Kidney epithelial cell (primary cell): Measurements from ENCODE around the gene LRRC7. TPM values are rescaled to one million over a fixed set of nuclear protein-coding genes. Genes with fewer than 3 reads are reported as not detected.

Experiments
- DNase-seq: peaks from one replicate; pipeline ENCODE4 v3.0.0-alpha.2; 2010; ENCODE audit warnings: low read depth
- H3K27me3 ChIP-seq: 2 replicates; pipeline ENCODE4 v1.6.0; 2011; ENCODE audit warnings: low read length; ENCODE audit not compliant: control insufficient read depth, insufficient read depth
- H3K36me3 ChIP-seq: 2 replicates; pipeline ENCODE4 v1.5.1; 2011; ENCODE audit warnings: low read length; ENCODE audit not compliant: control insufficient read depth, insufficient read depth
- H3K4me3 ChIP-seq: 2 replicates; pipeline ENCODE4 v1.5.1; 2011; ENCODE audit warnings: low read depth, mild to moderate bottlenecking, control low read depth, low read length
- CTCF ChIP-seq: IDR thresholded peaks from 2 replicates; pipeline ENCODE4 v1.5.1; 2011; ENCODE audit warnings: mild to moderate bottlenecking, moderate library complexity, low read length, control low read depth, inconsistent platforms; ENCODE audit not compliant: insufficient read depth, poor library complexity, severe bottlenecking
- total RNA-seq: library from RNA; depleted of rRNA; stranded (reverse); fragments of >200 nt; gene quantifications from 2 replicates; pipeline ENCODE4 v1.2.3, GENCODE V29; 2015

The LRRC7 gene
- total RNA-seq, 1 donor from 2014 or later, result 0.04 TPM

- H3K27me3 ChIP-seq, result no peaks in the 10 kb centered on the region
- no peak for TF ChIP-seq CTCF
- no peak overlapping the region for H3K4me3 ChIP-seq
- no peak for DNase-seq
- H3K36me3 ChIP-seq, result no peaks in the 10 kb centered on the region
Observed at GRCh38 chr1:70063861-70064260, 496.1 kb downstream of the LRRC7 start.

GRCh38 chr1:70066711-70067110 is 499.0 kb downstream of the LRRC7 start:
- no peak for TF ChIP-seq CTCF
- no peaks in the 10 kb centered on the region for H3K27me3 ChIP-seq
- no peak for DNase-seq
- no peaks in the 10 kb centered on the region for H3K36me3 ChIP-seq
- no peak overlapping the region for H3K4me3 ChIP-seq

DNA sequence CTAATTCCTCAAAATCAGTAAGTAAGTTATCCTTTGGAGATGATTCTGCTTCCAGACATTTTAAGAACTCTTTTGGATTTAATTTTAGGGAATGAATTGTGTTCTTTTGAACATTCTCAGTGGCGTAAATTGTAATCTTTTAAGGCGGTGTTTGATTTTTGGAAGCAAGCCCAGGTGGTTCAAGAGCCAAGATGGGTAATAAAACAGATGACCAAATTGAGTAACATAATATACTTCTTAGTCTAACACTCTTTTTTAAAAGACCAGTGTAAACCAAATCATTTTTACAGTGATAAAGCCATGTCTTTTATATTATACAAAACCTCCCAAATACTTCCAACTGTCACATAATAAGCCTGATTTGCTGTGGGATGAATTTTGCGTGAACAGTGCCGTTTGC is 503.9 kb downstream of the LRRC7 start:
- Histone ChIP-seq H3K4me3 (no peak overlapping the region), H3K27me3 (no peaks in the 10 kb centered on the region), H3K36me3 (no peaks in the 10 kb centered on the region)
- DNase-seq, result no peak
- TF ChIP-seq CTCF, result no peak

GRCh38 chr1:70072231-70072751 is 504.6 kb downstream of the LRRC7 start:
- H3K4me3 ChIP-seq, result no peak overlapping the region
- DNase-seq, result peak; percentile 16
- TF ChIP-seq CTCF, result no peak
- H3K36me3 ChIP-seq, result no peaks in the 10 kb centered on the region
- H3K27me3 ChIP-seq, result no peaks in the 10 kb centered on the region

GRCh38 chr1:70075761-70076160 is 508.0 kb downstream of the LRRC7 start:
- Histone ChIP-seq H3K27me3 (no peaks in the 10 kb centered on the region), H3K4me3 (no peak overlapping the region), H3K36me3 (no peaks in the 10 kb centered on the region)
- no peak for TF ChIP-seq CTCF
- DNase-seq, result no peak

- H3K4me3 ChIP-seq, result no peak overlapping the region
- no peak for TF ChIP-seq CTCF
- no peak for DNase-seq
Observed at GRCh38 chr1:70077066-70077465, 509.3 kb downstream of the LRRC7 start.

More at GRCh38 chr1:70077066-70077465, 509.3 kb downstream of the LRRC7 start:
- Histone ChIP-seq H3K27me3 (no peaks in the 10 kb centered on the region), H3K36me3 (no peaks in the 10 kb centered on the region)
